ENCODE measurements around the gene HEG1.

HEG1 gene

DNA sequence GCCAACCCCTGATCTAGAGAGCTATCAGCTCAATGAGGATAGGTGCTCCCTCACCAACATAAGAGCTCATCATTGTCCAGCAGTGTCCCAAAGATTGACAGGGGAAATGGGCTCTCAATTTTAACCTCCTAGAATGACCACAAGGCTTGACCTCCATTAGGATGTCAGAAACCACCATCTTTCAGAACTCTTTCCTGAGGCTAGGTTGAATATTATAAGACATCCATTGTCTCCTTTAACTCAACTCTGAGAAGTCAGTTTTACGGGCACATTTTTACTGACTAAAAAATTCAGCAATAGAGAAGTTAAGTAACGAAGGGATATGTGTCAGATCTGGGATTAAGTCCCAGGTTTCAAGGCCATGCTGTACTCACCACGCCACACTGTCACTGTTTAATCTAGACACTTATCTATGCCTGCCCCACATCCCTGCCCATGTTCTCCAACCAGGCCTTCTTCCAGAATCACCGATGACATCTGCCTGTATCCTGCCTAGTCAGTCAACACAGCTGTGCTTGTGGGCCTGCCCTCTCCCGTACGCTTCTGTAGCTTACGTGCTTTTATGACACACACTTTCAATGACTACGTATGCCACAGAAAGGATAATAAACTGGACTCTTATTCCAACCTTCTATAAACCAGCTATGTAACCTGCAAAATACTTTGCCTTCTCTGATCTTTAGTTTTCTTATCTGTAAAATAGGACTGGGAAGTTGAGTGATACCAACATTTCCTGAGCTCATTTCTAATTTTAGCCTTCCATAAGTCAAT lies 104.1 kb downstream of the HEG1 start:
- peak; percentile 32 for DNase-seq (ENCODE audit: low read depth)

GRCh38 chr3:124950026-124950425 lies 105.8 kb downstream of the HEG1 start:
- DNase-seq (ENCODE audit: low read depth): no peak

GRCh38 chr3:124942613-124943012 lies 113.2 kb downstream of the HEG1 start:
- DNase-seq (ENCODE audit: low read depth): no peak

DNA sequence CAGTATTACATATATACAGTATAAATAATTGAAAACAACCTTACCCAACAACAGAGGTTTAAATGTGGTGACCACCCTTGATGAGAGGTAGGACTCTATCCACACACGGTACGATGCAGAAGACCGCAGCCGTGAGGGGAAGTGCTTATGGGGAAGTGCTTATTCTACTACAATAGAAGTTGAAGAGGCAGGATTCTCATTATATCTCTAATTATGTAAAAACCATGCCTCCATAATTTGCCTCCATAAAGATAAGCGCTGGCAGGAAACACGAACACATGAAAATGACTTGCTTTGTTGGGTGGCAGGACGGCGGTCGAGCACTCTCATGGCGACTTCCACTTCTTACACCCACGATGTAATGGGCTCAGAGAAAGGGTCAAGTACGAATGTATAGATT lies 114.0 kb downstream of the HEG1 start:
- DNase-seq (ENCODE audit: low read depth): no peak

GRCh38 chr3:124939661-124940060 lies 116.1 kb downstream of the HEG1 start:
- no peak for DNase-seq (ENCODE audit: low read depth)

GRCh38 chr3:124938896-124939295 lies 116.9 kb downstream of the HEG1 start:
- no peak for DNase-seq (ENCODE audit: low read depth)

DNA sequence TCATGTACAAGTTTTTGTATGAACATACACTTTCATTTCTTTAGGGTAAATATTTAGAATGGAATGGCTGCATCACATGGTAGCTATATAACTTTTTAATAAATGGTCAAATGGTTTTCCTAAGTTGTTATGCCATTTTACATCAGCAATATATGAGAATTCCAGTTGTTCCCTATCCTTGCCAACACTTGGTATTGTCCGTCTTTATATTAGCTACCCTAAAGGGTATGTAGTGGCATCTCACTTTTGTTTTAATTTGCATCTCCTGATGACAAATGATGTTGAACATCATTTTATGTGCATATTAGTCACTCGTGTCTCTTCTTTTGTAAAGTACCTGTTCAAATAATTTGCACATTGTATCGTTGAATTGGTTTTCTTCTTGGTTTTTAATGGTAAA lies 118.7 kb downstream of the HEG1 start:
- no peak for DNase-seq (ENCODE audit: low read depth)

- no peak for DNase-seq (ENCODE audit: low read depth)
Observed at GRCh38 chr3:124935794-124936542, 119.8 kb downstream of the HEG1 start.

DNA sequence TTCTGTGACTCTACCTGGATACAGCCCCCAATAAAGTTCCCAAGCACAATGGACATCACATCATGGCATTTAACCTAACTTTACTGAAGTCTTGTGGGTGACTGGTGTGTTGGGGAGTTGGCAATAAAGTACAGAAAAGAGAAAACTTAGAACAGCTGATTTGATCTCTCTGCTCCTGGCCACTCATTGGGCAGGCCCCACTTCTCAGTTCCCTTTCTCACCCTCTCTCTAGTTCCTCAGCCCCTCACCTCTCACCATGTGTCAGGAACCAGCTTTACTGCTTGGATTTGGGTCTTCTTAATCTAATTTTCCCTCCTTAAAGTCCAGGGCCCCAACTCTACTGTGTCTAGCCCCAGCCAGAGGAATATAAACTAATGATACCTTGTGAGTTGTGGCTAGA lies 120.5 kb downstream of the HEG1 start:
- DNase-seq (ENCODE audit: low read depth): no peak

GRCh38 chr3:124934577-124934976 lies 121.2 kb downstream of the HEG1 start, which contains the start of gene MUC13:
Gene MUC13 (minus strand): TSS chr3:124934751. CDS start chr3:124934712, 39 bp downstream.
- DNase-seq (ENCODE audit: low read depth): no peak

- DNase-seq (ENCODE audit: low read depth): peak; percentile 37
Observed at GRCh38 chr3:124928333-124929202, 127.2 kb downstream of the HEG1 start.

DNA sequence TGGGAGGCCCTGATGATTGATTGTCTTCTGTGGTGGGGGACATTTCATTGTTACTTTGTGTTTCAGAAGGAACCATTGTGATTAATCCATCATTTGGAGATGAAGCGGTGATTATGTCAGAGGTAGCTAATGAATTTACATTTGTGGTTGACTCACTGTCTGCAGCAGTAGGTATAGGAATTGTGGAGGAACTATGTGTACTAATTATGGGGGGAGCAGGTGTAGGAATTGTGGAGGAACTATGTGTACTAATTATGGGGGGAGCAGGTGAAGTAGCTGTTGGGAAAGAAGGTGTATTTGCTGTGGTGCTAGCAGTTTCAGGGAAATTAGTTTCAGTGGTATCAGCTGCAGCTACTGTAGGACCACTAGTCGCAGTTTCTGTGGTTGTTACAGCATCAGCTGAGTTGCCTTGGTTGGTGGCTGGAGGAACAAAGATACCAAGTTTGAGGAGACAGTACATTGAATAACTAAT lies 128.2 kb downstream of the HEG1 start:
- no peak for DNase-seq (ENCODE audit: low read depth)

DNA sequence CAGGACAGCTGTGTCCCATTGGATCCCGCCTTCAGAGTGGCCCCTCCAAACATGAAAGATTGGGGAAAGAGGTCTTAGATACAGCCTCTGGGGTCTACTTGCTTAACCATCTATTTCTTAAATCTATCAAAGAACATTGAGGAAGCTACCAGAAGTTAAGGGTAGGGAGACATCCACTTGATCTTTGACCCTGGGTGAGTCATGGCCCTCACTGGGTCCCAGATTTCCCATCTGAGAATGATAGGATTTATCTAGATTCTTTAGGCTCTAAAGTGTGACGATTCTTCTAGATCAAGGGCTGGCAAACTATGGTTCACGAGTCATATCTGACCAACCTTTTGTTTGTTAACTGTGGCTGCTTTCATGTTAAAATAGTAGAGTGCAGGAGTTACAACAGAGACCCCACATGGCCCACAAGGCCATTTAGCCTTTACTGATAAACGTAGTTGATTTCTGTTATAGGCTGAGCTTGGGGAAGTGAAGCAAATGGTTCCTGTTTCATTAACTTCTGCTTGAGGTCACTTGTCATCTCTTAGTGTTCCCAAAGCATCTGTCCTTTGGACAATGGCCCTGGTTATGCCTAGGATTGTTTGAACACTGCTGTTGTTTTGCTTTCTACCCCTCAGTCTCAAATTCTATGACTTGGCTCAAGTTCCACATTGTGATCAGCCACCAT lies 129.2 kb downstream of the HEG1 start:
- no peak for DNase-seq (ENCODE audit: low read depth)

DNA sequence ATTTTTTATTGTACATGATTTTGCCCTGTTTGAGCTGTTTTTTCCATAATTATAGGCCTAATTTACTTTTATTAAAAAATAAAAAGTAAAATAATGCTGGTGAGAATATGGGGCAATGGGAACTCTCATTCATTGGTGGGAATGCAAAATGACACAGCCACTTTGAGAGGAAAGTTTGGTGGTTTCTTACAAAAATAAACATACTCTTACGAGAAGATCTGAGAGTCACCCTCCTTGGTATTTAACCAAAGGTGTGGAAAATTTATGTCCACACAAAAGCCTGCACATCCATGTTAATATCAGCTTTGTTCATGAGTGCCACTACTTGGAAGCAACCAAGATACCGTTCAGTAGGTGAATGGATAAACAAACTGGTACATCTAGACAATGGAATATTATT lies 131.1 kb downstream of the HEG1 start:
- no peak for DNase-seq (ENCODE audit: low read depth)

GRCh38 chr3:124923833-124924232 lies 132.0 kb downstream of the HEG1 start:
- no peak for DNase-seq (ENCODE audit: low read depth)

DNA sequence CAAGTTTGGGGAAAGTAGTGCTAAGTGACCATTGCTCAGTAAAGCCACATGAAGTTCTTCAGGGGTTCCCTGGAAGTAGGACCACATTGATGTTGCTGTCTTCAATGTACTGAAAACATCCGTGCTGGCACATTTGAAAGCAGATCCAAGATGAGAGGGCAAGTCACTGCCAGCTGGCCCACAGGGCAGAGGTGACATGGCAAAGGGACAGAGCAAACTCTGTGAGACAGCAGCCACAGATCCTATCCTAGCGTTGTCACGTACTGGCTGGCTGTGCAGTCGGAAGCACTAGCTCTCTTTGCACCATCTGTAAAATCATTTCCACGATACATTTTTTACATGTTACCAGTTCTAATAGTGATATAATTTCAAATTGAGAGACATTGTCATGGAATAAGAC lies 135.1 kb downstream of the HEG1 start:
- DNase-seq (ENCODE audit: low read depth): no peak

GRCh38 chr3:124919756-124920155 lies 136.0 kb downstream of the HEG1 start:
- peak; percentile 28 for DNase-seq (ENCODE audit: low read depth)

DNA sequence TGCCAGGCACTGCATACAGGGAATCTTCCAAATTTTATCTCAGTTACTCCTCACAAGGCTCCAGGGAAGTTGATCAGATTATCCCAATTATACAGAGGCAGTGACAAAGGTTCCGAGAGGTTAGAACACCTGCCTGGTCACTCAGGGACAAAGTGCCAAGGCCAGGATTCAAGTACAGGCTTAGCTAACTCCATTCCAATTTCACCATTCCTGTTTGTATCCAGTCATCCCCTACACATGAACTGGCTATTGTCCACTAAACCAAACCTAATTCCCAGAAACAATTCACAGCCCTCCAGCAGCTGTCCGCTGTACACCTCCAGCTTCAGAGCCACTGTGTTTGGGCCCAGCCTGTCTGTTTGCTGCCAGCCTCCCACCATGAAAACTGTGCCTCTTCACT lies 137.3 kb downstream of the HEG1 start:
- DNase-seq (ENCODE audit: low read depth): no peak

DNA sequence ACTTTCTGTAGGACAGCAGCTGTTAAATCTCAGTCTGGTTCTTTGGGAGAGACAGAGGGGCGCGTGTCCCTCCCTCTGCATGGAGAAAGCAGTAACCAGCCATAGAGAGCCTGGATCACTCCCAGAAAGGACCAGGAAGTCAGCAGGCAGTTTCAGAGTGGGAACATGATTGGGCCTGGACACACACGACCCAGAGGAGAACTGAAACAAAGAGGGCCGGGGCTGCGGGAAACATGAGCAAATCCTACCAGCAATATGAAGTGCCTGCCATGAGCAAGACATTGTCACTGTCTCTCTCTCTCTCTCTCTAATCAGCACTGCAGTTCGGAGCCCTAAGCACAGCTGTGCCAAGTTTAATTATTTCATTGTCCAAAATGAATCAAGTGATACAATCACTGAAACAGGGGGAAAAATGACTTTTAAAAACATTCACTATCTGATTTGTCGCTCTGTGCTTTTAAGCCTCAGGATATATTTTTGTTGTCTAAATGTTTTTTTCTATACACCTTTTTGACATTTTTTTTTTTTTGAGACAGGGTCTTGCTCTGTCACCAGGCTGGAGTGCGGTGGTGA lies 138.9 kb downstream of the HEG1 start:
- no peak for DNase-seq (ENCODE audit: low read depth)

All from GM04504 (cell line).